NCI-H460 (cell line): ENCODE measurements around the gene NDUFS8. TPM values are rescaled to one million over a fixed set of nuclear protein-coding genes. Genes with fewer than 3 reads are reported as not detected.

Experiments used
- DNase-seq: peaks from one replicate; pipeline ENCODE4 v3.0.0-alpha.2; 2016; ENCODE audit warnings: low read depth; ENCODE audit errors: extremely low read depth
- small RNA-seq, 2 experiments: library from RNA; depleted of rRNA; stranded (forward); fragments of <200 nt; gene quantifications; one replicate each; pipeline ENCODE3, GENCODE V24; 2014
- total RNA-seq: library from RNA; depleted of rRNA; stranded (reverse); fragments of >200 nt; shearing (Covaris generic); gene quantifications from 2 replicates; pipeline ENCODE4 v1.2.3, GENCODE V29; 2014; rRNA removed

The NDUFS8 gene
- total RNA-seq, 1 experiment from 2014 or later, result 150 TPM

- DNase-seq, result no peak
Measured at GRCh38 chr11:68074584-68075352, 44.3 kb downstream of the NDUFS8 start.

DNA sequence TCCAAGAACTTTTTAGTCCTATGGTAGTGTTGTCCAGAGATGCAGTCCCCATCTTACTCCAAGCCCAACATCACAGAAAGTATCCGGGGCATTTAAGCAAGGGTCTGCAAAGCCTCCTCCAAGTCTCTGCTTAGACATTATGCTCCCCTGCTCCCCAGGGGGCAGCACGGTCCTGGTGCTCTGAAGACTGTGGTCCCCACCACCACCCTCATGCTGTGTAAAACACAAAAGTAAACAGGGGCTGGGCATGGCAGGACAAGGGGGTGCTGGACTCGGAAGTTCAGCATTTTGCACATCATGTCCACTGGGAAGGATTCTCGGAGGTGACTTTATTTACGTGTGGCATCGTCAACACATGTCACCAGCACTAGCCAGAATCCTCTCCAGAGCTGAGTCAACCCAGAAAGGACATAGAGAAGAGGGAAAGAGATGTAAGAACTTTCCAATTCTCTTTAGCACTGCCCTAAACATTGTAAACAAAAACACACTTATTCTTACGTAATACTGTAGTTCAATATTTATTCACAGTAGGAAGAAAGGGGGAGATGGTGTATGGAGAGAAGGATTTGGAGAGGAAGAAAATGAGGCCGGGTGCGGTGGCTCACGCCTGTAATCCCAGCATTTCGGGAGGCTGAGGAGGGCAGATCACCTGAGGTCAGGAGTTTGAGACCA is 46.0 kb downstream of the NDUFS8 start:
- no peak for DNase-seq

DNA sequence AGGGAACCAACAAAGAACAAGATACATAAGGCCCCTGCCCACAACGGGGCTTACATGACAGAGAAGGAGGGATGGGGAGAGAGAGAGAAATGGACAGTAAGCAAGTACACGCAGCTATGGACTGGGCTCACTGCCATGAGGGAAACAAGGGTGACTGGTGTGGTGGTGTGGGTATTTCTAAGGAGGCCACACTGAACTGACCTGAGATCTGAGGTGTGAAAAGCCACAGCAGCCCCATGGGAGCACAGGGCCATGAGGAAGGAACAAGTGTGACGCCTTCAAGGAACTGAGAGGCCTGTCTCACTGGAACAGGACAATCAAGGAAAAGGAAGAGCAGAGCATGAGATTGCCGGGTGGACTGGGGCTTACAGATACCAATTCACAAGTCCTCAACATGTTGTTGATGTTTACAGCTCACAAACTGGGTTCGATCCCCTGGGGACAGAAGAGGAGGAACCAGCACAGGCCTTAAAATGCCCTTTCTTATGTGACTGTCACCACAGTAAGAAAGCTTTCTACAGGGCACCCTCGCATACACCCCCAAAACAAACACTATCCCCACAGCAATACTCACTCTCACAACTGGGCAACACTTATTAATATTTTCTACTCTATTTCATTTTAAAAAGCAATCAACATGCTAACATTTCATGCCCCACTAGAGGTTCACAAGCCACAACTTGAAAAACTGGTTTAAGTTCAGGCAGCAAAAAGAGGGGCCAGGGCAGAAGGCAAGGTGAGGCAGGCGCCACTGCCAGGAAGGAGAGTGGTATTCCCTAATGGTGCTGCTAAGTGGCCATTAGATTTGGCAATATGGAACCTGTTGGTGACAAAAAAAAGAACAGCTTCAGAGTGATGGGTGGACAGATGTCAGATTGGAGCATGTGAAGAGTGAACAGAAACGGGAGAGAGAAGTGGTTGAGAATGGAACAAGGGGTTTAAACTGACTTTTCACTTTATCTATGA is 47.4 kb downstream of the NDUFS8 start:
- DNase-seq, result no peak

- no peak for DNase-seq
Measured at GRCh38 chr11:68080860-68081259, 50.4 kb downstream of the NDUFS8 start.

GRCh38 chr11:68081691-68082090 is 51.2 kb downstream of the NDUFS8 start:
- DNase-seq, result no peak

DNA sequence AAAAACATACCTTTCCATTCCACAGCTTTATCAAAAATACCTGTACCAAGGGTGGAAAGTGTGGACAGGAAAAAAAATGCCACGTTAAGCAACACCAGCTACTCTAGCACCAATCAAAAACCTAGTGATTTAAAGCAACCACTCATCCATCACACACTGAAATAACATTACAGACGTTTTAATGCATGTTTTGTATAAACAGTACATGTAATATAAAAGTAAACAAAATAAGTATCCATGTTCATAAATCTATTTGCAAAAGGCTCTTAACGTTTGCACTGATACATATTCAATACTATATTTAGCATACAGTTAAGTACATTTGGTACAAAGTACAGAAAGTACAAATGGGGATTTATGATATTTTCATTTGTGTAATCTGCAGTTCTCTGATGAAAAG is 52.0 kb downstream of the NDUFS8 start:
- no peak for DNase-seq

- no peak for DNase-seq
Measured at GRCh38 chr11:68083517-68083916, 53.0 kb downstream of the NDUFS8 start.

Small RNAs within 50 kb of the gene (small RNA-seq; reads per million reads assigned to genes)
- 0 to 0.12 reads per million in 2 experiments for gene MIR6753

Other genes starting within 250 kb of the NDUFS8 start
- 15.1 and 20.3 TPM in 2 replicates for gene UNC93B1, start 26.6 kb upstream of the NDUFS8 start, total RNA-seq
- gene ALDH3B1, start 20.4 kb upstream of the NDUFS8 start, total RNA-seq, result 60.8 and 64.5 TPM in 2 replicates
- 43.1 and 46.1 TPM in 2 replicates for gene TCIRG1, start 8.3 kb downstream of the NDUFS8 start, total RNA-seq
- gene CHKA, start 90.7 kb downstream of the NDUFS8 start, total RNA-seq, result 9.0 and 11.1 TPM in 2 replicates
- gene KMT5B, start 182.6 kb downstream of the NDUFS8 start, total RNA-seq, result 16.7 and 21.2 TPM in 2 replicates
- 31.5 and 34.5 TPM in 2 replicates for gene C11orf24, start 241.3 kb downstream of the NDUFS8 start, total RNA-seq